ENCODE data around the gene IL21R.
"Not testable (repeated sequence)": the region's sequence is repeated elsewhere in the genome, so short reads cannot be mapped to it uniquely, and the experiment has no call there.

Gene IL21R

DNA sequence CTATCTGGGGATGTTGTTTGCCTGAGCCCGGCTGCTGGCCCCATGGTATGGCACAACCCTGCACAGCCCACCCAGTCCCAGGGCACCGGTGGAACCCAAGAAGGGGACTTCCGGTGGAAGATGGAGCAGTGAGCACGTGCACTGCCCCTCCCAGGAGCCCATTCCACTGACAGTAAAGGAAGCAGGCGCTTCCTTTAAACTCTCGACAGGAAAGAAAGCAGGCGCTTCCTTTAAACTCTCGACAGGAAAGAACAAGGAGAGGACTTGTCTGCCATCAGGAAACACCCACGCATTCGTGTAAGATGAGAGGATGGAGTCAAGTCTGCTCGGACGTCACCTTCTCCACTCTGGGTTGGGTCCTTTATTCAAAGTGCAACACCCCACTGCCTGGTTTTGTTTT lies 53.7 kb downstream of the IL21R start:
- peak; percentile 67 for DNase-seq
- in situ Hi-C loops (cut with MboI; ENCODE audit: low pct_unique_long_range_greater_than_20kb, low sequenced_read_pairs) = no loop called here

DNA sequence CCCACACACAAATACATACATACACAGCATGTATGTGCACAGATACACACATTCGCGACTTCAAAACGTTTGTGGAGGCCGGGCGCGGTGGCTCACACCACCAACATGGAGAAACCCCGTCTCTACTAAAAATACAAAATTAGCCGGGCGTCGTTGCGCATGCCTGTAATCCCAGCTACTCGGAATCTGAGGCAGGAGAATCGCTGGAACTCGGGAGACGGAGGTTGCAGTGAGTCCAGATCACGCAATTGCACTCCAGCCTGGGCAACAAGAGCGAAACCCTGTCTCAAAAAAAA lies 55.6 kb downstream of the IL21R start:
- DNase-seq; in situ Hi-C loops (cut with MboI; ENCODE audit: low pct_unique_long_range_greater_than_20kb, low sequenced_read_pairs): not testable (repeated sequence)

DNA sequence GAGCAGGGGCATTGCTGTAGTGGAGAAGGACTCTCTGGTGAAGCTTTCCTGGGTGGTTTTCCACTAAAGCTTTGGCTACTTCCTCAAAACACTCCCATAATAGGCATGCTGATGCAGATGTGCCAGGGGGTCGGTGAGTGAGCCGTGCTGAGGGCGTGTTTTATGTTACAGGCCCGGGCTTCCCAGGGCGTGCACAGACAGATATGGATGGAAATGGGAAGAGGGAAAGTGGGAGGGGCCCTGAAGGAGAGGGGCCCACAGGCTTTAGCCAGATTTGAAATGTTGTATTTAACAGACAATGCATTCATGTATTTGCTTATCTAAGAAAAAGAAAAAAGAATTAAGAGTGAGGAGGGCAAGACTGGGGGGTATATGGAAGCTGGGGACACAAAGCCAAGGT lies 56.3 kb downstream of the IL21R start:
- DNase-seq = peak; percentile 45
- in situ Hi-C loops (cut with MboI; ENCODE audit: low pct_unique_long_range_greater_than_20kb, low sequenced_read_pairs) = no loop called here

- in situ Hi-C loops (cut with MboI; ENCODE audit: low pct_unique_long_range_greater_than_20kb, low sequenced_read_pairs) = no loop called here
- DNase-seq = no peak
Observed at GRCh38 chr16:27458987-27459688, 57.2 kb downstream of the IL21R start.

DNA sequence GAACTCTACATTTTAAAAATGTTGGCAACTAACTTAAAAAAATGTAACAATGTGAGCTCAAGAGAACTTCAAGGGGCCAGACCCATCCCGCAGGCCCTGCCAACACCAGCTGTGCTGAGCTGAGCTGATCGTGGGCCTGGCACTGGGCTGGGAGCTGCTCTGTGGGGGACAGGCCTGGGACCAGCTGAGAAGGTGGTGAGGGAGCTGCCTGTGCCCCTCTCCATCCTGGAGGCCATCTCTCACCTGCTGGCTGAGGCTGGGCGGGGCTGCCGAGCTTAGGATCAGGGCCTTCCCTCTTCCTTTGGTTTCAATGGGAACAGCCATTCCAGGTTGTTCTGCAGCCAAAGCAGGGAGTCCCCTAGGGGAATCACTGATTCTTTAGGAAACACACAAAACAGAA lies 58.2 kb downstream of the IL21R start:
- in situ Hi-C loops (cut with MboI; ENCODE audit: low pct_unique_long_range_greater_than_20kb, low sequenced_read_pairs) = no loop called here
- DNase-seq = no peak

DNA sequence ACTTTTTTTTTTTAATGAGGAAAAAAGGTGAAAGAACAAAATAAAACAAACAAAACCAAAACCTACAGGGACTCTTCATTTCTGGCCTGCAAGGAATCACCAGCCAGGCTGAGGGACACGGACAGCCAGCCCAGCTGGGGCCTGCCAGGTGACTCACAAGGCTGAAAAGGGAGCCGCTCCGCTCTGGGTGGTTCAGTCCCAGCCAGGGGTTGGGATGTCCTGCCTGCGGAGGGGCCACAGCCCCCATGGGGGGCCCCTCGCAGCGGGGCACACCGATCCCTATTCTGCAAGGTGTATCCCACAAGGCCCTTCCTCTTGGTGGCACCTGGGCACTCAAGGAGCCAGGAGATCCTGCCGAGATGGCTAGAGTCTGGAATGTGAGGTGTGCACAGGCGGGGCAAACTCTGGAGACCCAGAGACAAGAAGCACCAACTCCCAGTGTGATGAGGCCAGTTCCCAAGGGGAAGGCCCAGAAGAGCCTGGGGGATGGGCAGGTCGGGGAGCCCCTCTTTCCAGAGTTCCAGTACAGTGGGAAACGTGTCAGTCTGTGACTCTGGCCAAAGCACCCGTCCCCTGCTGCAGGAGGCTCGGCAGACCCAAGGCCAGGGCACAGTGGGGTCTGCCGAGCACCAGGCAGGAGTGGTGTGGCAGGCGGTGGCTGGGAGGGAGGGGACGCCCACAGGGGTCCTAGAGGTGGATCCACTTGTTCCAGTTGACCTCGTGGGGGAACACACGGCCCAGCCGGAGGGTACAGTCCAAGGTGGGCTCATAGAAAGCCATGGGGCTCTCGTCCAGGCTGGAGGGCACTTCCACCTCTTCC lies 58.9 kb downstream of the IL21R start:
- in situ Hi-C loops (cut with MboI; ENCODE audit: low pct_unique_long_range_greater_than_20kb, low sequenced_read_pairs) = no loop called here

DNA sequence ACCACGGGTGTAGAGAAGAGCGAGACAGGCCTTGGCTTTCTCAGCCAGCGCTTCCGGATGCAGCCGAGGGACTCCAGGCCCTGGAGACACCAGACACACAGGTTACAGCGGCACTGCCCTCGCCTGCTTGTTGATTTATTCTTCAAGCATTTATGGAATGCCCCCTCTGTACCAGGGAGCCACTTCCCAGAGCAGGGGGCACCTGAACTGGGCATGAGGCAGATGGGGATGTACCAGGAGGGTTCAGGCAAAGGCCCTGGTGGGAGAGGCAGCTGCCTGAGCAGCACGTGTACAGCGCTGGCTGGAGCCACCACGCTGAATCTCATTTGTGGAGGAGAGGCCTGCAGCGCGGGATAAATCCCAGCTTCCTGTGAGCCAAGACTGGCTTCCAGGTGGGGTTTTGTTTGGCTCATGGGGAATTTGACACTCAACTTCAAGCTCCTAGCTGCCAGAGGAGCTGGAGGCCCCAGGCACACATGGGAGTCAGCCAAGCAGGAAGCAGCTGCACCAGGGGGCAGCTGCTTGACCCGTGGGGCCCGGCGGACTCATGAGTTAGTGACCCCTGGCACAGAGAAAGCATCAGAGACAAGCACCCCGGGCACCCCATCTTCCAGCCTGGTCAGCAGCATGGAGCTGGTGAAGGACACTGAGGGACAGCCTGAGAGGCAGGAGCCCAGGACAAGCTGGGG lies 59.7 kb downstream of the IL21R start:
- DNase-seq = no peak
- in situ Hi-C loops (cut with MboI; ENCODE audit: low pct_unique_long_range_greater_than_20kb, low sequenced_read_pairs) = no loop called here

More for the DNA sequence above, 58.9 kb downstream of the IL21R start:
- no peak for DNase-seq

DNA sequence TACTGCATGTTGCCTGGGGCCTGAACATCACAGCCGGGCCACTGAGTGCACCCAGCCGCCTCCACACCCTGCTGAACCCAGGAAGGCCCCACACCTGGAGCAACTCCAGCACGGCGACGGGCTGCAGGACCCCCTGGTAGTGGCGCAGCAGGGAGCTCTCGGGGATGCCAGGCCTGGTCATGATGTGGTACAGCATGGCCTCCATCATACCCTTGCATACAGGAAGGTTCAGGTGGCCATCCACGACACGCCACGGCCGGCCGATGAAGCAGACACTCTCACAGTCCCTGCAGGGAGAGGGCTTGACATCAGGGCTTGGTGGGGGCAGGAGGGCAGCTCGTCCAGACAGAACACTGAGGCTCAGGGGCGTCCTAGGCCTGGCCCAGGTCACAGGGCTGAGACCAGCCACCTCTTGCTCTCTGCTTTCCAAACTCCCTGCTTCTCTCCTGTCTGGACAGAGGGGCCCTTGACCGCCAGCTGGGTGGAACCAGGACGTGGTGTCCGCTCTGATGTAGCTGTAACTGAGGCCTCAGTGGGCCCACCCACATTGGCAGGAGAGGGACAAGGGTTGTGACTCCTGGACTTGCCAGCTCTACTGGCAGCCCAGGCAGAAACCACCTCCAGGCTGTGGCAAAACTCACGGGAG lies 60.3 kb downstream of the IL21R start:
- in situ Hi-C loops (cut with MboI; ENCODE audit: low pct_unique_long_range_greater_than_20kb, low sequenced_read_pairs) = no loop called here
- no peak for DNase-seq

DNA sequence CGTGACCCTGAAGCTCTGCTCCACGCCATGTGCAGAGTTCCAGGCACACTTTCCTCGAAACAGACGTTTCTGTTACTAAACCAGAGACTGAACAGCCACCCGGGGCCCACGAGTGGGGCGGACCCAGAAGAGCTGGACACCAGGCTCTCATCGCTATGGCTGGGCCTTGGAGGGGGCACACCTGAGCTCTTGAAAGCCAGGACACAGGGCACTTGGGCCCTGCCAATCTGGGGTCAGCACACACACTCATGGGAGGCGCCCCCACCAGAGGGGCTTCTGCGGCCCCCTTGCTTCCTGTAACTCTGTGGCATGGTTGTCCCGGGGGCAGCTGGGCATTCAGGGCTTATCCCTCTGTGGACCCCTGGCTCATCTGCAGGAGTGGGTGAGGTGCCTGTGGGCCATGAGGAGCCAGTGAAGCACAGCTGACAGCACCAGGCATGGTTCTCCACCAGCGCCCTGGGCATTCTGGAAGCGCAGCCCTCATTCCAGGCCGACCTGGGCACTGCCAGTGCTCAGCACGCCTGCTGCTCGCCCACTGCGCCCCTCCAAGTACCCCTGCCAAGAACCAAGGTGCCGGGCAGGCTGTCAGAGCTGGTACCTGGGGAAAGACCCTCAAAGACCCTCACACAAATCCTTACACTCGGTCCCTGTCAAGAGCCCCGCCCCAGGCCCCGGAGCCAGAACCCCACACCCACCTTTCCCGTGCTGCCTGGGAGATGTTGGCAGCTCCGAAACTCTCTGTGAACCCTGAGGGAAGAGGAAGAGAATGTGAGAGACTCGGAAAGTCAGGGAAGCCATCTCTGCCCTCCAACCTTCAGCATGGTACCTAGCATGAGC lies 61.1 kb downstream of the IL21R start:
- in situ Hi-C loops (cut with MboI; ENCODE audit: low pct_unique_long_range_greater_than_20kb, low sequenced_read_pairs) = no loop called here
- DNase-seq = no peak

DNA sequence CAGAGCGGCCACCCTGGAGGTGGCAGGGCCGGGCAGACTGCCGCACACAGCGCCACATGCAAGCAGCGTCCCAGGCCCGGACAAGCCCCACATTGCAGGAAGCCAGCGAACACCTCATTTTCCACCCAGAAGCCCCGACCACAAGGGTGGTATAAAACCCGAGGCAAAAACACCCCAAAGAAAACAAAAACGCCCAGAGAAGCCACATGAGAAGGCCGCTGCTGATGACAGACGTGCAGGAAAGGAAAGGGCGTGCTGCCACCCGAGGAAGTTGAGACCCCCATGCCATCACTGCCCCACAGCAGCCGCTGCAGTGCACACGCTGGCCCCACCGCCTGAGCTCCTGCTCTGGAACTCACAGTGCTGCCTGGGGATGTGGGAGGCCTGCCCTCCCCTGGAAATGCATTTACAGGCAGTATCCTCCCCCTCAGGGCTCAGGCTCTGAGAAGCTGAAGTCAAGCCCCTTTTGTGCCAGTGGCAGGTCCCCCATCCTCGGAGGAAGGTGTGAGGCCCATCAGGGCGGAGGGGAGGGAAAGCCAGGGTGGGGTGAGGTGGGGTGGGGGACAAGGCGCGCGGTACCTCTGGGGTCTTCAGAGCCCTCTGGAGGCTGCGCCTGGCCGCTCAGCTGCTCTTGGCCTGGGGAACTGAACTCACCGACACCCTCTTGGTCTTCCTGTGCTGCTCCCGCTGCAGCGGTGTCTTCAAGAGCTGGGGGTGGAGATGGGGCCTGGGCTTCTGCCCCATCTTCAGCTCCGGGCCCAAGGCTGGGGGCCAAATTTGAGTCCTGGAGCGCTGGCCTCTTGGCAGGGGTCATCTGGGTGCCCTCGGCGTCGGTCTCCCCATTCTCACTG lies 62.0 kb downstream of the IL21R start:
- in situ Hi-C loops (cut with MboI; ENCODE audit: low pct_unique_long_range_greater_than_20kb, low sequenced_read_pairs) = no loop called here
- no peak for DNase-seq

GRCh38 chr16:27464626-27465482 lies 62.9 kb downstream of the IL21R start:
- in situ Hi-C loops (cut with MboI; ENCODE audit: low pct_unique_long_range_greater_than_20kb, low sequenced_read_pairs) = no loop called here
- no peak for DNase-seq

DNA sequence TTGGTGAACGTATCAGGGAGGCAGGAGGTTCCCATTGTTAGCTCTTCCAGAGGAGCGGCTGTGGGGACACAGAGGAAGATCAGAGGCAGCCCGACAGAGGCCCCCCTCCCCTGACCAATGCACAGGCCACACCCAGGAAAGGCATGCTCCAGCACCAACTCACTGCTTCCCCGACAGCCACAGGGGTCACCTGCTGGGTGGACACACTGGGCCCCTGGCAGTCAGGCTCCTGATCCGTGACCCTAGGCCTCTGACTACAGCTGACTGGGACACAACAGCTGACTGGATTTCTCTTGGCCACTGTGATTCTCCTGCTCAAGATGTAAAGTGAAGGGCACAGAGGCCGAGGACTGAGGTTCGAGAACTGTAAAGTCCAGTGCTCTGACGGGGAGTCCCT lies 63.5 kb downstream of the IL21R start:
- DNase-seq = no peak
- in situ Hi-C loops (cut with MboI; ENCODE audit: low pct_unique_long_range_greater_than_20kb, low sequenced_read_pairs) = no loop called here

DNA sequence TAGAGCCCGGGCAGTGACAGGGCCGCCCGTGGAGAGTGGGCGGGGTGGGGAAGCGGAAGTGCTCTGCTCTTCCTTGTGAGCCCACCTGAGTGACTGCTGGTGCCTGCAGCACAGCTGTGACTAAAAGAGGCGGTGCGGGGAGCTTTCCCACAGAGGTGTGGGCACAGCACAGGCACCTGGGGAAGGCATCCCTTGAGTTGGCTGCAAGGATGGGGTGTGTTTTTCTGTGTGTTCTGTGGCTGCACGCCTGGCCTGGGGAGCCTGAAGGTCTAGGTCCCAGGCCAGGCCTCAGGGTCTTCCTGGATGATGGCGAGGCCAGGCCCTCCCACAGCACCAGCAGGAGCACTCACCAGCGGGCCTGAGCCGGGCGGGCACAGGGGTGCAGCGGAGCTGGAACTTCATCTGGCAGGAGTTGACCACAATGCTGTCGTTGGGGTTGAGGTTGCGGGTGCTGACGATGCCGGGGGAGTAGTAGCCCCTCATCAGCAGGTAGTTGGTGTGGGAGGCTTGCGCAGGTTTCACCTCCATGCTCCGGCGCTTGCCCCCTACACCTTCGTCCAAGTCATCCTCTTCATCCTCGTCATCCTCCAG lies 67.1 kb downstream of the IL21R start:
- in situ Hi-C loops (cut with MboI; ENCODE audit: low pct_unique_long_range_greater_than_20kb, low sequenced_read_pairs) = no loop called here
- DNase-seq = no peak

GRCh38 chr16:27470567-27471431 lies 68.8 kb downstream of the IL21R start:
- in situ Hi-C loops (cut with MboI; ENCODE audit: low pct_unique_long_range_greater_than_20kb, low sequenced_read_pairs) = loop anchor here (10.0 kb wide), 1 partner anchor 64 kb away; no protein-coding TSS in a partner anchor
- DNase-seq = no peak

DNA sequence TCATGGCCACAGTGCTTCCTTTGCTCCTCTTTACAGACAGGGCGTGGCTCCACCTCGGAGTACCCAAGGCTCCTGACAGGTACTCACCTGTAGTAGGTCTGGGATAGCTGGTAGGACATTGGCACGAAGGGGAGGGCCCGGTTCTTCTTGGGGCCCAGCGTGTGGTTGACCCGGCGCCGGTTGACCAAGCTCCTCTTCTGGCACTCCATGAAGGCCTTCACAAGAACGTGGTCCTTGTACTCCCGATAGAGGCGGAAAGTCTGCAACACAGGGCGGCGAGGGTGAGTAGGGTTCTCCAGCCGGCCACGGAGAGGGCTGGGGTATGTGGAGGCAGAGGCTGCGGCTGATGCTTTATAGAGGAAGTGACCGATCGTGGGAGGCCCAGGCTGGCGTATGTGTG lies 69.7 kb downstream of the IL21R start:
- no peak for DNase-seq
- in situ Hi-C loops (cut with MboI; ENCODE audit: low pct_unique_long_range_greater_than_20kb, low sequenced_read_pairs) = loop anchor here (10.0 kb wide), 1 partner anchor 63 kb away; no protein-coding TSS in a partner anchor

Data from KBM-7 (cell line).